ENCODE measurements around the gene CDK5RAP3. TPM values are rescaled to one million over a fixed set of nuclear protein-coding genes. Genes with fewer than 3 reads are reported as not detected.

CDK5RAP3 gene
- total and polyA plus RNA-seq, 2 of the 13 experiments (the other 11 are each of a cell fraction or from before 2014, with no cell fraction given), result 128 to 154 TPM

GRCh38 chr17:48026502-48027321, 55.8 kb downstream of the CDK5RAP3 start (continued):
- TF ChIP-seq ZSCAN25 (CRISPR knock-in tag; IDR thresholded peaks at IDR 0.05) (no peak), ZNF124 (CRISPR knock-in tag; IDR thresholded peaks at IDR 0.05) (peak; percentile 82; the same call in 1 of the 2 replicates), ZSCAN31 (CRISPR knock-in tag; IDR thresholded peaks at IDR 0.05; ENCODE audit: low read depth) (no peak; the same call in 1 of the 2 replicates), SPEN (CRISPR knock-in tag; IDR thresholded peaks at IDR 0.05; ENCODE audit: low read depth) (peak; percentile 67), HMGXB4 (CRISPR knock-in tag; IDR thresholded peaks at IDR 0.05; ENCODE audit: borderline replicate concordance in 1 of 2, low read depth in 1 of 2) (peak; percentile 74 to 90), U2AF2 (IDR thresholded peaks at IDR 0.05; ENCODE audit: low read depth, low read length) (no peak), ZNF362 (CRISPR knock-in tag; IDR thresholded peaks at IDR 0.05; ENCODE audit: borderline replicate concordance) (0 out of 2 replicates have a peak, but pooled peaks have one; percentile 22), TRAFD1 (CRISPR knock-in tag; IDR thresholded peaks at IDR 0.05; ENCODE audit: borderline replicate concordance) (0 out of 2 replicates have a peak, but pooled peaks have one; percentile 48), ZNF891 (CRISPR knock-in tag; IDR thresholded peaks at IDR 0.05) (no peak), NFIC (IDR thresholded peaks at IDR 0.05; ENCODE audit: low read length) (no peak), ZNF747 (CRISPR knock-in tag; IDR thresholded peaks at IDR 0.05; ENCODE audit: borderline replicate concordance) (no peak), ZNF430 (CRISPR knock-in tag; IDR thresholded peaks at IDR 0.05) (no peak), CCDC6 (CRISPR knock-in tag; IDR thresholded peaks at IDR 0.05) (no peak), SNRNP70 (IDR thresholded peaks at IDR 0.05; ENCODE audit: low read depth, low read length) (no peak), HNF1B (CRISPR knock-in tag; IDR thresholded peaks at IDR 0.05) (peak; percentile 35; the same call in 1 of the 2 replicates), ZNF235 (CRISPR knock-in tag; IDR thresholded peaks at IDR 0.05; ENCODE audit: borderline replicate concordance) (no peak), ZNF737 (CRISPR knock-in tag; IDR thresholded peaks at IDR 0.05; ENCODE audit: borderline replicate concordance) (no peak), ZNF24 (IDR thresholded peaks at IDR 0.05) (no peak), ASH2L (IDR thresholded peaks at IDR 0.05; ENCODE audit: insufficient read length, low read depth, low read length) (no peak), ONECUT2 (CRISPR knock-in tag; IDR thresholded peaks at IDR 0.05) (no peak), THAP8 (CRISPR knock-in tag; IDR thresholded peaks at IDR 0.05; ENCODE audit: borderline replicate concordance) (no peak), ARNTL (CRISPR knock-in tag; IDR thresholded peaks at IDR 0.05) (0 out of 2 replicates have a peak, but pooled peaks have one; percentile 31)
